ENCODE data around the gene LDB1.

LDB1 gene

DNA sequence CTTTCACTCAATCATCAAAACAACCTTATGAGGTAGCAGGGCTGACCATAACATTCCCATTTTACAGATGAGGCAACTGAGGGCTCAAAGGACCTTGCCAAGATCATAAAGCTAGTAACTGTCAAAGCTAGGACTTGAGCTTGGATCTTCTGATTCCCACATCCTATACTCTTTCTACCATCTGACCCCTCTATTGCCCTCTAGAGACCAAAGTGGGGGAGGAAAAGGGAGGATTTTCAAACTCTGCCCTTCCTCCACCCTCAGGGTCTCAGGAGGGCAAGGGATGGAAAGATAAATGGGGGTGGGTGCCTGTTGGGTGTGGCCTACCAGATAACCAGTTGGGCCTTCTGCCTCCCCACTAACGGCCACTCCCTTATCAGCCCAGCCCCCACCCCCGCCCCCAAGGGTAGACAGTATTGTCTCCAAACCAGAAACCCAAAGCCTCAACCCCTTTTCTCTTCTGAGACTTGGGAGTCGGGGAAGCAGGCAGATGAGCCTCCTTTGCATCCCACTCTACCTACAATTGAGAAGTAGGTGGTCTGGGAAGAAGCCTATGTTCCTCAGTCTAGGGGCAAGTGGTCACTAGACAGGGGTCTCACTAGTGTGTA, 7.9 kb downstream of the LDB1 start:
- peak; percentile 46 for DNase-seq (ENCODE audit: low spot score)

DNA sequence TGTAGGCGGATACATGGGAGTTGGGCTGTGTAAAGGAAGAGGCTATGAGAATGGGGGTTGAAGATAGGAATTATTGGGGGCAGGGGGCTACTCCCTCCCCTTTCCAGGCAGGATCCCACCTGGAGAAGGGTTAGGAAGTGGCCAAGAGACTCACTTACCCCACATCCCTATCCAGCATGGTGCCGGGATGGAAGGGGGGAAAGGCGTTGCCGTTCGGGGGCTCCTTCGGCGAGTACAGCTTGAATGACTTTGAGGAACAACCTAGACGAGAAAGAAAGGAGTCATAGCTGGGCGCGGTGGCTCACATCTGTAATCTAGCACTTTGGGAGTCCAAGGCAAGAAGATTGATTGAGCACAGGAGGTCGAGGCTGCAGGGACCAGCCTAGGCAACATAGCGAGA, 8.9 kb downstream of the LDB1 start:
- DNase-seq (ENCODE audit: low spot score) = no peak

DNA sequence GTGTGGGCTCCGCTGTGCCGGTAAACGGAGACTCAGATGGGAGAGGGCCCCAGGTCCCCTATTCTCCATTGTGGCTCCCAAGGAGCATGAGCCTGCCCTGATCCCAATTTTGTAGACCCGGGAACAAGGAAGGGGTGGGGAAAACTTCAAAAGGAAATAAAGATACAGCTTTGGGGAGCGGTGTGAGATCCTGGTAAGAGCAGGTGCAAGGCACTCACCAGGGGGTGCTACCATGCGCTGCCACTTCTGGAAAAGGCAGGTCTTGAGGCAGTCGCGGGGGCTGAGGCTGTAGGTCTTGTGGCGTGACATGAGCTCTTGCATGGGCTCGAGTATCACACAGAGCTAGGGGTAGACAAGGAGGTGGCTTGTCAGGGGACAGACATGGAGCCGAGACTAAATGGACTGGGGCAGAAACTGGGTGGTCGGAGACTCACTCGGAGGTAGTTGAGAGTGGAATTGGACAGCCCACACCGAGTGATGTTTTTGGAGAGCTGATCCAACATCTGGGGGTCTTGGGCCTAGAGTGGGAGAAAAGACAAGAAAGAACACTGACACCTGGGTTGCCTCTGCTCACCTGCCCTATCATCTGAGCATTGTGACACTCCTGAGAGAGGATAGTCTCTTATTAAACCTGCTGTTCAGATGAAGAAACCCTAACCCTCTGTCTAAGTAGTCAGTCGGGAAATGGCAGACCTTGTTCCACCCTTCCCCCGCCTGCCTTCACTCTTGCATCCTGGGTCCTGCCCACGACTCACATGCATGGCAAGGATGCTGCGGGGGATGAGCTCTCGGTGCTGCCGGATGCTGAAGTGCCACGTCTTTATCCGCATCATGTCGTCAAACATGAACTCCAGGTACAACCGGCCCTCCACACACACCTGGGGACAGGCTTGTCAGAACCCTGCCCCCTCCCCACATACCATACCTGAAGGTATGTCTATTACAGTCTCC, 10.7 kb downstream of the LDB1 start:
- no peak for DNase-seq (ENCODE audit: low spot score)

DNA sequence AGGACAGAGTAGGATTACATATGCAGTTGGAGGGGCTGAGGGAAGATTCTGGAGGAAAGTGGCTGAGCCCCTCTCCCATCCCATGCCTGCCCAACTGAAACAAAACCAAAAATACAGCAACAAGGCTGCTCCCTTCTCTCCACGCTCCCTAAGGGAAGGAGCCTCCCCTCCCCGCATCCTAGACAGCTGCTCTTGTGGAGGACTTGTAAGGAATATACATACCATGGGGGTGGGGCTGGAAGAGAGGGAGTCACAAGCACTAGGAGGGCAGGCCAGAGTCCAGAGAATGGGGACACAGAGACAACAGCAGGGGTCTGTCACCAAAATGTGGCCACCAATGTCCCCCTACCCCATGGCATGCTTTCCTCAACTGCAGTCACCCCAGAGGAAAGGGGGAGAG, 13.2 kb downstream of the LDB1 start:
- no peak for DNase-seq (ENCODE audit: low spot score)

DNA sequence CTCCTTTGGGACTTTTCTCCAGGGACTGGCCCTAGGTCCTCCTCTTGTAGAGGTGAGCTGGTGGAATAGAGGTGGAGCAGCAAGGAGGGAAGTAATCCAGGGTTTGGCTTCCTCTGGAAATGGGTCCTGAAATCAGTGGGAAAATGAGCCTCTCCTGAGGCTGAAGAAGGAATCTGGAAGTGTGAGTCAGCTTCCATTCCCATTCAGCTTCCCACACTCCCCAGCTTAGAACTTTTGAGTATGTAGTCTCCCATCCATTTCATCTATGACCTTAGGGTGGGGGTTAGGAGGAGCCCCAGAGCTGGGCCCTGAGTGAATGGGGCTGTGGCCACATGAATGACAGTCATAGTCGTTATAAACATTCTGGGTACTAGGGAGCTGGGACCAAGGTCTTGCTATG, 17.7 kb downstream of the LDB1 start:
- no peak for DNase-seq (ENCODE audit: low spot score)

DNA sequence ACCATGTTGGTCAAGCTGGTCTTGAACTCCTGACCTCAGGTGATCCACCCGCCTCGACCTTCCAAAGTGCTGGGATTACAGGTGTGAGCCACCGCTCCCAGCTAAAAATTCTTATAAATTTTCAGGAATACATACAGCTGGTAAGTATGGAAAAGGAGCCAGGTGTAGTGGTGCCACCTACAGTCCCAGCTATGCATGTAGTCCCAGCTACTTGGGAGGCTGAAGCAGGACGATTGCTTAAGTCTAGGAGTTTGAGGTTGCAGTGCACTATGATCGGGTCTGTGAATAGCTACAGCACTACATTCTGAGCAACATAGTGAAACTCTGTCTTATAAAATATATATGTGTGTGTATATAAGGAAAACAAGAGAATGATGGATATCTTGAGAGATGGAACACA, 19.0 kb downstream of the LDB1 start:
- DNase-seq (ENCODE audit: low spot score) = no peak

DNA sequence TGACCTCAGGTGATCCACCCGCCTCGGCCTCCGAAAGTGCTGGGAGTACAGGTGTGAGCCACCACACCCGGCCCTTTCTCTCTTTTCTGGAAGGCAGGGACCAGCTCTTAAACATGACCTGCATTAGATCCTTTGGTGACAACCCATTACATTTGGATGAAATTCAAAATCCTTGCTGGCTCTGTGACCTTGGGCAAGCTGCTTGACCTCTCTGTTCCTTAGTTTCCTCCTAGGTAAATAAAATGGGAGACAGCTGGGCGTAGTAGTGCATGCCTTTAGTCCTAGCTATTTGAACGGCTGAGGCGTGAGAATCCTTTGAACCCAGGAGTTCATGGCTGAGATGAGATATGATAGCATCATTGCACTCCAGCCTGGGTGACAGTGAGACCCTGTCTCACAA, 23.7 kb downstream of the LDB1 start:
- DNase-seq (ENCODE audit: low spot score) = no peak

DNA sequence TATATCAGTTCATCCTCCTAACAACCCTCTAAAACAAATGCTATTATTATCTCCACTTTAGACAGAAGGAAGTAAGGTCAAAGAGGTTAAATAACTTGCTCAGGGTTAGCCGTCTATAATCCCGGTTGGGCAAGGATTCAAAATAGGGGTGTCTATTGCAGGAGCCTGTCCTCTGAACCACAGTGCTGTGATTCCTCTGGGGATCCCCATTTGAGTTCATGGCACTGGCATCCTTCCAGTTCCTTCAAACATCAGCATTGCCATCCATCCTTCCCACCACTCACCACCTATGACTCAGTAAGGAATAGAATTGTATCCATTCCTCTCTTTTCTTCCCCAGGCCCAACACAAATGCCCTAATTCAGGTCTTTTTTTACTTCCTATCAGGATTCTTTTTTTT, 29.4 kb downstream of the LDB1 start:
- DNase-seq (ENCODE audit: low spot score) = no peak

DNA sequence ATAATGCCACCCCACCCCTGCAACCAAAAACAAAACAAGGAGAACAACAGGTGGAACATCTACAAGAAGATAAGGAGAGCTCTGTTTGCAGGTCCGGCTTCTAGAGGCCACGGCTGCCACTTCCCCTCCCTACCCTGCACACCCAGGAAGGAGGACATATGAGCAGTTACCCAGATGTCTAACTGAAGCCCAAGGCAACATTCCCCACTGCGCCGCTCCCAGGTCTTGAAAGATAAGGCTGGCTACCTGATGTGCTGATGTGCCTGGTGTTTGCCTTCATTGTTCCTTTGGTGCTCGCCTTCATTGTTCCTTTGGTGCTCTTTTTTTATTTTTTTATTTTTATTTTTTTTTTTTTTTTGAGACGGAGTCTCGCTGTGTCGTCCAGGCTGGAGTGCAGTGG, 34.0 kb downstream of the LDB1 start:
- no peak for DNase-seq (ENCODE audit: low spot score)

DNA sequence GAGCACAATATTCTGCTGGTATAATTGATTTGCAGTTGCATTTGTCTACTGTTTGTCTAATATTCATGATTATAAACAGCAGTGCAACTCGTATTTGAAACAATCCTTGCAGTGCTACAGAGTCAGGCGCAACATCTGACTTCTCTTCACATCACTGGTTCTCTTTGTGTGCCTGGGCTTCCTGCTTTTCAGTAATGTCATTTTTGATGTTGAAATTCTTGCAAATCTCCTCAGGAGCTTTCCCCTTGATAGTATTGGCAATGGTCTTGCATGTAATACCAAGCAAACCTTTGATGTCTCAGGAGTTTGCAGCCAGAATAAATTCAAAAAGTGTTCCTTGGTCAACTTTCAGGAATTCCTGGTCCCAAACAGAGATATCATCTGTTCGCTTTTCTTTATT, 34.8 kb downstream of the LDB1 start:
- no peak for DNase-seq (ENCODE audit: low spot score)

DNA sequence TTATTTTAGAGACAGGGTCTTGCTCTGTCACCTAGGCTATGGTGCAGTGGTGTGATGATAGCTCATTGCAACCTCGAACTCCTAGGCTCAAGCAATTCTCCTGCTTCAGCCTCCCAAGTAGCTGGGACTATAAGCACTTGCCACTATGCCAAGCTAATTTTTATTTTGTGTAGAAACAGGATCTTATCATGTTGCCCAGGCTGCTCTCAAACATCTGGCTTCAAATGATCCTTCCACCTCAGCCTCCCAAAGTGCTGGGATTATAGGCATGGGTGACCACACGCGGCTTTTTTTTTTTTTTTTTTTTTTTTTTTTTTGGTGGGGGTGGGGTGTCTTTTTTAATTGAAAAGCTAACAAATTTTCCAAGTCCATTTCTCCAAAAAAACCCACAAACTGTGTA, 36.6 kb downstream of the LDB1 start:
- no peak for DNase-seq (ENCODE audit: low spot score)

DNA sequence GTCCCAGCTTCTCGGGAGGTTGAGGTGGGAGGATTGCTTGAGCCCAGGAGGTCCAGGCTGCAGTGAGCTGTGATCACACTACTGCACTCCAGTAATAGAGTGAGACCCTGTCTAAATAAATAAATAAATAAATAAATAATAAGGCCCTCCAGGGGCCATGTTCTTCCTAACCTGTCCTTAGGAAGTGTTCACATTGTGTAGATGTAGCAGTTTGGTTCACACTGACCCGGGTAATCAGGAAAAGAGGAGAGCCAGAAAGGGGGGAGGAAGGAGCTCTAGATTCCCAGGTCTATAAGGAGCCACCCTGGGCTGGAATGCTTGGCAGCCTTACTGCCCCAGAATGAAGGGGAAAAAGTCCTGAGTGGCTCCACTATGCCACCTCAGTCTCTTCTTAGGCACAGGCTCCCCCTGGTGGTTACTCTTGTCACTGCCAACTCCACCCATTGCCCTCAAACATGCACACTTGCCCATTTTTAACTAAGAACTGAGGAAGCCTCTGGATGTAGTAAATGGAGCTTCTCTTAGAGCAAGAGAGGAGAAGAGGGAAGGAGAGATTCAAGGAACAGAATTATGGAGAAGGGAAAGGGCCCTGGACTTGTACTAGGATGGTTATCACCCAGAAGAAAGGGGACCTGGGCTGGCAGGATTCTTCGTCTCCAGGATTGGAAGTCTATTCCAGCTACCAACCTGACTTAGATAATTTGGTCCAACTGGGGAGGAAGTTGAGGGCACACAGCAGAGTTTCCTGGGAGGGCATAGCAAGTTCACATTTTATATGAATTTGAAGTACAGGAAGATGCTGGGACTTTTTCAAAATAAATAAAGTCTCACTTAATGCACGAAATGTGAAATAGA, 47.3 kb downstream of the LDB1 start:
- DNase-seq (ENCODE audit: low spot score) = peak; percentile 85

DNA sequence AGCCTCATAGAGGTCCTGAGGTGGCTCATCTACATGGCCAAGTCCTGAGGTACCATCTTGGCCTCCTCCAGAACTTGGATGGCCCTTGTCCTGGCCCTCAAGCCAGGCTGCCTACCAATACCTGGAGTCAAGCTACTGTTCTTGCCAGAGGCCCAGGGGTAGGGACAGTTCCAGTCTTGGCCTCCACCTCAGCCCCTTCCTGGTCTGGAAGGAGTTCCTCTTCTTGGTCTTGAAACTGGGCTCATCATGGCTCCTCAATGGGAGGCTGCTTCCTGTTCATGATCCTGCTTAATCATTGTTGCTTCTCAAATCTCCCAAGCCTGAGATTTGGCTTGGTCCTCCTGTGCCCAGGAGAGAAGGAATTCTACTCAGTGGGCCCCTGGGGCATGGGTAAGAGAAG, 51.1 kb downstream of the LDB1 start:
- DNase-seq (ENCODE audit: low spot score) = no peak

DNA sequence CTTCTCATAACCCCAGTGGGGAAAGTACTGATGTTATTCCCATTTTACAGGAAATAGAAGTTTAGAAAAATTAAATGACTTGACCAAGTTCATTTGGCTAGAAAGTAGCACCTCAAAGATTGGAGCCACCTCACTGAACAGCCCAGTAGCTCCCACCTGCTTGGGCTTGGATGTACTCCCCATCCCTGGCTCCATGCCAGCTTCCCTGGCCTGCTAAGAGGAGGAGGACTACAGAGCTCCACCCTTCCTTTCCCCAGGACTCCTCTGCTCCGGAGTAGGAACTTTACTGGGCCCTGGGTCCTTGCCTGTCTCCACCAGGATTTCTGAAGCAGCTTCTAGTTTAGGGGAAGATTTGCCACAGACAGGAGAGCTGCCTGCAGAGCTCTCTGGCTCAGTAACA, 52.0 kb downstream of the LDB1 start:
- DNase-seq (ENCODE audit: low spot score) = no peak

DNA sequence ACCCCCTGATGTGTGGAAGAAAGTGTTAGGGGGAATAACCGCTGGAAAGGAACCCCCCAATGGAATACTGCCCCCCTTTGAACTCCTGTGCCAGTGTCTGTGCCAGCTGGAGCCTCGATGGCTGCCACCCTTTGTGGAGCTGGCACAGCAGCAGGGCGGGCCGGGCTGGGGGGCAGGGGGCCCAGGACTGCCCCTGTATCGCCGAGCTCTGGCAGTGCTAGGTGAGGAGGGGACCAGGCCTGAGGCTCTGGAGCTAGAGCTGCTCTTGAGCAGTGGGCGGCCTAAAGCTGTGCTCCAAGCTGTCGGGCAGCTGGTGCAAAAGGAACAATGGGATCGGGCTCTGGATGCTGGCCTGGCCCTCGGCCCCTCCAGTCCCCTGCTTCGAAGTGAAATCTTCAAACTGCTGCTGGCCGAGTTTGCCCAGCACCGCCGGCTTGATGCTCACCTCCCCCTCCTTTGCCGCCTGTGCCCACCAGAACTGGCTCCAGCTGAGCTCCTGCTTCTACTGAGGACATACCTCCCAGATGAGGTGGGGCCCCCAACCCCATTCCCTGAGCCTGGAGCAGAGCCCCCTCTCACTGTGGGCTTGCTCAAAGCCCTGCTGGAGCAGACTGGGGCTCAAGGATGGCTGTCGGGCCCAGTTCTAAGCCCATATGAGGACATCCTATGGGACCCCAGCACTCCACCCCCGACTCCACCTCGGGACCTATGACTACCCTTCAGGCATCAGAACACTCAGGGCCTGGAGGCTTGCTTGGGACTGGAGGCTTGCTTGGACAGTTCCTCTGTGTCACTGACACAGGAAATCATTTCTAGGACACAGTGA, 52.9 kb downstream of the LDB1 start:
- DNase-seq (ENCODE audit: low spot score) = no peak

DNA sequence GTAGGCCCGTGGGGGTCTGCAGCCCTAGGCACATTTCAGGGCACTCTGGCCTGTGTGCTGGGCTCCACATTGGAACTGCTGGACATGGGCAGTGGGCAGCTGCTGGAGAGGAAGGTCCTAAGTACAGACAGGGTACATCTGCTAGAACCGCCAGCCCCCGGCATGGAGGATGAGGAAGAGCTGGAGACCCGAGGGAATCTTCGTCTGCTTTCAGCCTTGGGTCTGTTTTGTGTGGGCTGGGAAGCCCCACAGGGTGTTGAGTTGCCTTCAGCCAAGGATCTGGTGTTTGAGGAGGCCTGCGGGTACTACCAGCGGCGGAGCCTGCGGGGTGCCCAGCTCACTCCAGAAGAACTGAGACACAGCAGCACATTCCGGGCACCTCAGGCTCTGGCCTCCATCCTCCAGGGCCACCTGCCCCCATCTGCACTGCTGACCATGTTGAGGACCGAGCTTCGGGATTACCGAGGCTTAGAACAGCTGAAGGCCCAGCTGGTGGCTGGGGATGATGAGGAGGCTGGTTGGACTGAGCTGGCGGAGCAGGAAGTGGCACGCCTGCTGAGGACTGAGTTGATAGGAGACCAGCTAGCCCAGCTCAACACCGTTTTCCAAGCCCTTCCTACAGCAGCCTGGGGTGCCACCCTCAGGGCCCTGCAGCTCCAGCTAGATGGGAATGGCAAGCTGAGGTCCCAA, 53.6 kb downstream of the LDB1 start:
- no peak for DNase-seq (ENCODE audit: low spot score)

DNA sequence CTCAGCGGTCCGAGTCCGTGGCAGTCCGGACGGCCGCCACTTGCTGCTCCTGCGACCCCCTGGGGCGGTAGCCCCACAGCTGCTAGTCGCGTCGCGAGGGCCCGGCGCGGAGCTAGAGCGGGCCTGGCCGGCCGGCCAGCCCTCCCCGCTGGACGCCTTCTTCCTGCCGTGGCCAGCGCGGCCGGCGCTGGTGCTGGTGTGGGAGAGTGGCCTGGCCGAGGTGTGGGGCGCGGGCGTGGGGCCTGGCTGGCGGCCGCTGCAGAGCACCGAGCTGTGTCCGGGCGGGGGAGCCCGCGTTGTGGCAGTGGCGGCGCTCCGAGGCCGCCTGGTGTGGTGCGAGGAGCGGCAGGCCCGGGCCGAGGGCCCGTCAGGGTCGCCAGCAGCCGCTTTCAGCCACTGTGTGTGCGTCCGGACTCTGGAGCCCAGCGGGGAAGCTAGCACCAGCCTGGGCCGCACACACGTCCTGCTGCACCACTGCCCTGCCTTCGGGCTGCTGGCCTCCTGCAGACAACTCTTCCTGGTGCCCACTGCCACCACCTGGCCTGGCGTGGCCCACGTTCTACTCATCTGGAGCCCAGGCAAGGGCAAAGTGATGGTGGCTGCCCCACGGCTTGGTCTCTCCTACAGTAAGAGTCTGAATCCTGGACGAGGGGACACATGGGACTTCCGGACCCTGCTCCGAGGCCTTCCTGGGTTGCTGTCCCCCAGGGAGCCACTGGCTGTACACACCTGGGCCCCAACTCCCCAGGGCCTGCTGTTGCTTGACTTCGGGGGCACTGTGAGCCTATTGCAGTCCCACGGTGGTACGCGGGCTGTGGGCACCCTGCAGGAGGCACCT, 54.4 kb downstream of the LDB1 start:
- peak; percentile 76 for DNase-seq (ENCODE audit: low spot score)

DNA sequence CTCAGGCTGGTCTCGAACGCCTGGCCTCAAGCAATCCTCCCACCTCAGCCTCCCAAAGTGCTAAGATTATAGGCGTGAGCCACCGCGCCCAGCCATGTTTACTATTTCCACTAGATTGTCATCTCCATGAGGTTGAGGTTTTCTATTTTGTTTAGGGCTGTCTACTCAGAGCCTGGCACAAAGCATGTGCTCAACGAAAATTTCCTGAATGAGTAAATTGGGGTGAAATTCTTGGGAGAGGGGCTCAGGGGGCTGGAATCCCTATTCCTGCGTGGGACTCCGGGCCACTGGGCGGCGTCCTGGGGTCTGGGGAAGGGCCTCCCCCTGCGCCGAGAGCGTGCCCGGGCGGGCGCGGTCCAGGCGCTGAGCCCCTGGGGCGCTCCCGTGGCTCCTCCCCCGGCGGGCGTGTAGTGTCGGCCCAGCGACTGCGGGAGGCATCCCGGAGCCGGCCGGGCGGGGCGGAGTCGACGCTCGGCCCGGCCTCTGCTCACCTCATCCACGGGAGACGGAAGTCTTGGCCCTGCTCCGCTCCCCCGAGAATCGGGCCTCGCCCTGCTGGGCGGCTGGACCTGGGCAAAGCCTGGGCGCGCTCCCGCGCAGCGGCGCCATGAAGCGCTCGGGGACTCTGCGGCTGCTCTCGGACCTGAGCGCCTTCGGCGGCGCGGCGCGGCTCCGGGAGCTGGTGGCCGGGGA, 55.2 kb downstream of the LDB1 start, which contains the start of gene HPS6:
Gene HPS6 (plus strand): TSS at position 482 of the 693 bp plus-strand sequence. CDS start 126 bp downstream, at position 608.
- peak; percentile 95 for DNase-seq (ENCODE audit: low spot score)

DNA sequence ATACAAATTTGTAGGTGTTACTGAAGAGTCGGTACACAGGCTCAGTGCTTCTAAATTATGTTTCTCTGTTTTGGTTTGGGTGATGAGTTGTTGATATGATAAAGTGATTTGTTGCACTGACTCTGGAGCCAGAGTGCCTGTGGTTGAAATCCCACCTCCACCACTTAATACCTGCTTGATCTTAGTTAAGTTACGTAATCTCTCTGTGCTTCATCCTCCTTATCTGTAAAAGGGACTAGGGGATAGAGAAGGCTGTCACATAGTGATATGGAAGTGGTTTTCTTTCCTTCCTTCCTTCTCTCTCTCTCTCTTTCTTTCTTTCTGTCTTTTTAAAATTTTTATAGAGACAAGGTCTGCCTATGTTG, 55.7 kb downstream of the LDB1 start:
- DNase-seq (ENCODE audit: low spot score) = no peak

DNA sequence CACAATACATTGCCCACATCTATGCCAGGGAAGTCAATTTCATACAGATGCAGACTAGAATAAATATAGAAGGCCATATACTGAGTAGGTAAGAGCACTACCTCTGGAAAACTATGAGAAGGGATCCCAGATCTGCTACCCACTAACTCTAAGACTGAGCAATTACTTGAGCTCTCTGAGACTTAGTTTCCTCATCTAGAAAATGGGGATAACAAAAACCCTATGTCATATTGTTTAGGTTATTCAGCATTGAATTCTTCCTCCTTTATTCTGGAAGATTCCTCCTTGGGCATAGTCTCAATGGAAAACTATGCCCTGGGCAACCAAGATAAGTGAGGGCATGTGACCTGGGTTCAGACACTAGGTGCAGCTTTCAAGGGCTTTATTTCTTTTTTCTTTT, 60.2 kb downstream of the LDB1 start:
- no peak for DNase-seq (ENCODE audit: low spot score)
